Breast epithelium (tissue), 4 donors: ENCODE results near the gene SPIN1. TPM values are rescaled to one million over a fixed set of nuclear protein-coding genes. Genes with fewer than 3 reads are reported as not detected.

ENCODE experiments used
- DNase-seq, 2 donors: peaks; one replicate each; pipeline ENCODE4 v3.0.0-alpha.2; 2019; ENCODE audit warnings: low spot score in 2 of 2
- H3K27ac ChIP-seq, 2 donors: fragments of 200-600 bp; sonication (generic) in 1 of 2; one replicate each; pipeline ENCODE4 v1.5.1; 2016 to 2019; ENCODE audit warnings: mild to moderate bottlenecking in 1 of 2
- H3K27me3 ChIP-seq, 2 donors: fragments of 200-600 bp; sonication (generic) in 1 of 2; one replicate each; pipeline versions ENCODE4 v1.5.1 to v1.6.0; 2017 to 2019; ENCODE audit warnings: control low read depth in 1 of 2, mild to moderate bottlenecking in 1 of 2
- H3K36me3 ChIP-seq: fragments of 200-600 bp; one replicate; pipeline ENCODE4 v1.5.1; 2019
- H3K4me1 ChIP-seq, 2 donors: fragments of 200-600 bp; sonication (generic); one replicate each; pipeline ENCODE4 v1.5.1; 2016 to 2019; ENCODE audit warnings: control low read depth in 1 of 2
- H3K4me3 ChIP-seq, 3 donors: fragments of 200-600 bp; sonication (generic); 1 replicate in 2 of 3; 2 replicates in 1 of 3; pipeline ENCODE4 v1.5.1; 2016 to 2019; ENCODE audit warnings: mild to moderate bottlenecking in 3 of 3, moderate library complexity in 2 of 3
- H3K9me3 ChIP-seq, 2 donors: fragments of 200-600 bp; sonication (generic) in 1 of 2; one replicate each; pipeline ENCODE4 v1.5.1; 2016 to 2019; ENCODE audit warnings: control low read depth in 1 of 2
- CTCF ChIP-seq, 3 donors: fragments of 450-650 bp; IDR thresholded peaks; one replicate each; pipeline ENCODE4 v1.5.1; 2016 to 2017; ENCODE audit warnings: antibody characterized with exemption in 3 of 3, mild to moderate bottlenecking in 3 of 3, moderate library complexity in 3 of 3
- POLR2A ChIP-seq: fragments of 450-650 bp; IDR thresholded peaks from one replicate; pipeline ENCODE4 v1.6.1; 2016; ENCODE audit warnings: antibody characterized with exemption, mild to moderate bottlenecking, moderate library complexity
- POLR2AphosphoS5 ChIP-seq, 3 donors: sonication (generic); formaldehyde crosslinking; IDR thresholded peaks; one replicate each; pipeline ENCODE4 v1.6.1; 2017; ENCODE audit warnings: antibody characterized with exemption in 3 of 3
- intact Hi-C: fragments of 100-400 bp; cut with DNase I; formaldehyde crosslinking; loops from one replicate; pipeline ENCODE4 v1.15.1; 2023; ENCODE audit warnings: low total_unique reads
- total RNA-seq, 3 donors: library from RNA; depleted of rRNA; stranded (reverse); fragments of >200 nt; gene quantifications; one replicate each; pipeline ENCODE4 v1.1.0, GENCODE V29; 2016

The SPIN1 gene
- total RNA-seq, 3 donors from 2014 or later: 71.8 to 125 (median 103) TPM

- Histone ChIP-seq H3K4me1 (no peaks in the 10 kb centered on the region), H3K27me3 (no peaks in the 10 kb centered on the region), H3K4me3 (no peak overlapping the region), H3K27ac (no peak overlapping the region), H3K9me3 (no peaks in the 10 kb centered on the region), H3K36me3 (no peaks in the 10 kb centered on the region)
- intact Hi-C loops: no loop called here
- no peak for TF ChIP-seq POLR2A
- no peak for TF ChIP-seq POLR2AphosphoS5 (IDR thresholded peaks at IDR 0.05)
- TF ChIP-seq CTCF (IDR thresholded peaks at IDR 0.05): no peak
- no peak for DNase-seq
Measured at GRCh38 chr9:88503081-88503844, 115.0 kb downstream of the SPIN1 start.

GRCh38 chr9:88503845-88504764, 115.9 kb downstream of the SPIN1 start:
- no peaks in the 10 kb centered on the region for H3K36me3 ChIP-seq
- no peaks in the 10 kb centered on the region for H3K9me3 ChIP-seq
- DNase-seq: no peak
- no peak overlapping the region for H3K27ac ChIP-seq
- no peaks in the 10 kb centered on the region for H3K4me1 ChIP-seq
- H3K4me3 ChIP-seq: no peak overlapping the region
- TF ChIP-seq CTCF (IDR thresholded peaks at IDR 0.05) (no peak), POLR2AphosphoS5 (IDR thresholded peaks at IDR 0.05) (no peak), POLR2A (no peak)
- H3K27me3 ChIP-seq: no peaks in the 10 kb centered on the region
- intact Hi-C loops: no loop called here

GRCh38 chr9:88508326-88508725, 120.1 kb downstream of the SPIN1 start:
- Histone ChIP-seq H3K36me3 (no peaks in the 10 kb centered on the region), H3K9me3 (no peaks in the 10 kb centered on the region), H3K4me3 (no peak overlapping the region), H3K27me3 (no peaks in the 10 kb centered on the region), H3K4me1 (no peaks in the 10 kb centered on the region), H3K27ac (no peak overlapping the region)
- TF ChIP-seq POLR2A (no peak), CTCF (IDR thresholded peaks at IDR 0.05) (no peak), POLR2AphosphoS5 (IDR thresholded peaks at IDR 0.05) (no peak)
- no peak for DNase-seq
- intact Hi-C loops: no loop called here

GRCh38 chr9:88511906-88512305, 123.7 kb downstream of the SPIN1 start:
- no peaks in the 10 kb centered on the region for H3K4me1 ChIP-seq
- DNase-seq: no peak
- no peak for TF ChIP-seq CTCF (IDR thresholded peaks at IDR 0.05)
- no peak for TF ChIP-seq POLR2AphosphoS5 (IDR thresholded peaks at IDR 0.05)
- TF ChIP-seq POLR2A: no peak
- intact Hi-C loops: no loop called here
- H3K9me3 ChIP-seq: no peaks in the 10 kb centered on the region
- no peaks in the 10 kb centered on the region for H3K27me3 ChIP-seq
- H3K36me3 ChIP-seq: no peaks in the 10 kb centered on the region
- no peak overlapping the region for H3K27ac ChIP-seq
- H3K4me3 ChIP-seq: no peak overlapping the region

- Histone ChIP-seq H3K4me1 (no peaks in the 10 kb centered on the region), H3K27ac (no peak overlapping the region), H3K36me3 (no peaks in the 10 kb centered on the region), H3K27me3 (no peaks in the 10 kb centered on the region), H3K4me3 (no peak overlapping the region), H3K9me3 (no peaks in the 10 kb centered on the region)
- no peak for DNase-seq
- no peak for TF ChIP-seq CTCF (IDR thresholded peaks at IDR 0.05)
- no peak for TF ChIP-seq POLR2A
- no peak for TF ChIP-seq POLR2AphosphoS5 (IDR thresholded peaks at IDR 0.05)
- intact Hi-C loops: no loop called here
Measured at GRCh38 chr9:88514247-88514646, 126.0 kb downstream of the SPIN1 start.
